ENCODE data around the gene CSNK2A1.

Gene CSNK2A1

DNA sequence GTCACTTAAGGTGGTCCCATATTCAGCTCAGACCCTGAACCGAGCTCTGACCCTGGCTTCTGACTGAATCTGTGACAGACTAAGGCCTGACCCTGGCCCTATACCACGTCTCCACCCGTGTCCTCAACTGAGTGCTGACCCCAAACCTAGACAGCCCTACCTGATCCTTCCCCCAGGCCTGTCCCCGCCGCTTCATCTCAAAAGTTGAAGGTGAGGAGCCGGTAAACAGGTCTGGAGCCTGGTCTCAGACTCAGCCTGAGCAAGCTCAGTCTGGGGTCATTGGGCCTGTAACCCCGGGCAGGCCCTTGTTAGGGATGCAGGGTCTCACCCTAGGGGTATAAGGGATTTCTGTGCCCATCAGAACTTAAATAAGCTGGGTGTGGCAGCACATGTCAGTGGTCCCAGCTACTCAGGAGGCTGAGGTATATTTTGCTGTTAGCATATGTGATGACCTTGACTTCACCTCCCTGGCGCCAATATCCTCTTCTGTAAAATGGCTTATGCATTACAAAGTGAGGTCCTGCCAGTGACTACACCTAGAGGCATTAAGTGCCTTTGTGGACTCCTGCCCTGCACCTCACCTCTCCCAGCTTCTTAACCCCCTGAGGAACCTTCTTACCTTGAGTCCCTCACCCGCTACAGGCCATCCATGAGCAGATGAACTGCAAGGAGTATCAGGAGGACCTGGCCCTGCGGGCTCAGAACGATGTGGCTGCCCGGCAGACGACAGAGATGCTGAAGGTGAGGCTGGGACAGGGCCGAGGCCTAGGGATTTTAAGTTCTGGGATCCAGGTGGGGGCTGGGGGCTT lies 115.5 kb downstream of the CSNK2A1 start:
- peaks cover 7% of the 10 kb centered on the region; the same call in 1 of the 2 replicates for H3F3A ChIP-seq (ENCODE audit: insufficient read depth)
- H3K9ac ChIP-seq (ENCODE audit: low read length), result no peak overlapping the region
- H3K9me2 ChIP-seq (replicated peaks; ENCODE audit: insufficient read depth, low read length), result no peaks in the 10 kb centered on the region
- no peak overlapping the region for H3K4me2 ChIP-seq (ENCODE audit: low read depth, low read length, poor library complexity, severe bottlenecking)
- H3K27me3 ChIP-seq (ENCODE audit: low read length), result no peaks in the 10 kb centered on the region
- TF ChIP-seq EZH2phosphoT487 (conservative IDR thresholded peaks at IDR 0.05; ENCODE audit: low read length), result no peak
- TF ChIP-seq, protein P1, sequence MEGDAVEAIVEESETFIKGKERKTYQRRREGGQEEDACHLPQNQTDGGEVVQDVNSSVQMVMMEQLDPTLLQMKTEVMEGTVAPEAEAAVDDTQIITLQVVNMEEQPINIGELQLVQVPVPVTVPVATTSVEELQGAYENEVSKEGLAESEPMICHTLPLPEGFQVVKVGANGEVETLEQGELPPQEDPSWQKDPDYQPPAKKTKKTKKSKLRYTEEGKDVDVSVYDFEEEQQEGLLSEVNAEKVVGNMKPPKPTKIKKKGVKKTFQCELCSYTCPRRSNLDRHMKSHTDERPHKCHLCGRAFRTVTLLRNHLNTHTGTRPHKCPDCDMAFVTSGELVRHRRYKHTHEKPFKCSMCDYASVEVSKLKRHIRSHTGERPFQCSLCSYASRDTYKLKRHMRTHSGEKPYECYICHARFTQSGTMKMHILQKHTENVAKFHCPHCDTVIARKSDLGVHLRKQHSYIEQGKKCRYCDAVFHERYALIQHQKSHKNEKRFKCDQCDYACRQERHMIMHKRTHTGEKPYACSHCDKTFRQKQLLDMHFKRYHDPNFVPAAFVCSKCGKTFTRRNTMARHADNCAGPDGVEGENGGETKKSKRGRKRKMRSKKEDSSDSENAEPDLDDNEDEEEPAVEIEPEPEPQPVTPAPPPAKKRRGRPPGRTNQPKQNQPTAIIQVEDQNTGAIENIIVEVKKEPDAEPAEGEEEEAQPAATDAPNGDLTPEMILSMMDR (IDR thresholded peaks at IDR 0.05; ENCODE audit: insufficient read depth, low read length, poor library complexity, severe bottlenecking), result no peak
- H3K9me3 ChIP-seq (ENCODE audit: insufficient read depth, low read length), result no peaks in the 10 kb centered on the region
- H2AFZ ChIP-seq (ENCODE audit: low read depth, low read length, severe bottlenecking), result no peak overlapping the region
- no peaks in the 10 kb centered on the region for H3K79me2 ChIP-seq (ENCODE audit: insufficient read depth, low read length)
- H3K27ac ChIP-seq (ENCODE audit: low read depth, low read length), result no peak overlapping the region
- no peaks in the 10 kb centered on the region for H3K36me3 ChIP-seq (ENCODE audit: low read length)
- no peaks in the 10 kb centered on the region for H4K20me1 ChIP-seq (ENCODE audit: low read depth, low read length)
- no peak overlapping the region for H3K4me3 ChIP-seq (ENCODE audit: insufficient read depth, low read length, poor library complexity, severe bottlenecking)

GRCh38 chr20:427401-427800 lies 116.2 kb downstream of the CSNK2A1 start:
- no peaks in the 10 kb centered on the region for H3K27me3 ChIP-seq (ENCODE audit: low read length)
- H4K20me1 ChIP-seq (ENCODE audit: low read depth, low read length), result no peaks in the 10 kb centered on the region
- no peak overlapping the region for H2AFZ ChIP-seq (ENCODE audit: low read depth, low read length, severe bottlenecking)
- H3K9me3 ChIP-seq (ENCODE audit: insufficient read depth, low read length), result no peaks in the 10 kb centered on the region
- peaks cover 7% of the 10 kb centered on the region; the same call in 1 of the 2 replicates for H3F3A ChIP-seq (ENCODE audit: insufficient read depth)
- TF ChIP-seq EZH2phosphoT487 (conservative IDR thresholded peaks at IDR 0.05; ENCODE audit: low read length), result no peak
- TF ChIP-seq, protein P1 (IDR thresholded peaks at IDR 0.05; ENCODE audit: insufficient read depth, low read length, poor library complexity, severe bottlenecking), result no peak
- no peak overlapping the region for H3K27ac ChIP-seq (ENCODE audit: low read depth, low read length)
- no peaks in the 10 kb centered on the region for H3K79me2 ChIP-seq (ENCODE audit: insufficient read depth, low read length)
- H3K4me2 ChIP-seq (ENCODE audit: low read depth, low read length, poor library complexity, severe bottlenecking), result no peak overlapping the region
- H3K4me3 ChIP-seq (ENCODE audit: insufficient read depth, low read length, poor library complexity, severe bottlenecking), result no peak overlapping the region
- no peak overlapping the region for H3K9ac ChIP-seq (ENCODE audit: low read length)
- H3K36me3 ChIP-seq (ENCODE audit: low read length), result no peaks in the 10 kb centered on the region
- H3K9me2 ChIP-seq (replicated peaks; ENCODE audit: insufficient read depth, low read length), result no peaks in the 10 kb centered on the region

DNA sequence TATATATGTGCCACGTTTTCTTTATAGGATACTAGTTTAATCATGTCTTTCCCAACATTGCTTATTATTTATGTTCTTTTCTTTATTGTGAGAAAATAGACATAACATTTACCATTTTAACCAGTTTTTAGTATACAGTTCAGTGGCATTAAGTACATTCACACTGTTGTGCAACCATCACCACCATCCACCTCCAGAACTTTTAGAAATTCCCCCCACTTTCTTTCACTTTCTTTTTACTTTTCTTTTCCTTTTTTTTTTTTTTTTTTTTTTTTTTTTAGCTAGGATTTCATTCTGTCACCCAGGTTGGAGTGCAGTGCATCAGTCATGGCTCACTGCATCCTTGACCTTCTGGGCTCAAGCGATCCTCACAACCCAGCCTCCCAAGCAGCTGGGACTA lies 117.0 kb downstream of the CSNK2A1 start:
- TF ChIP-seq EZH2phosphoT487 (conservative IDR thresholded peaks at IDR 0.05; ENCODE audit: low read length), result no peak
- TF ChIP-seq, protein P1 (IDR thresholded peaks at IDR 0.05; ENCODE audit: insufficient read depth, low read length, poor library complexity, severe bottlenecking), result no peak

More for the DNA sequence above, 117.0 kb downstream of the CSNK2A1 start:
- H3K9me3 ChIP-seq (ENCODE audit: insufficient read depth, low read length), result no peaks in the 10 kb centered on the region
- H3K27ac ChIP-seq (ENCODE audit: low read depth, low read length), result no peak overlapping the region
- no peaks in the 10 kb centered on the region for H3K36me3 ChIP-seq (ENCODE audit: low read length)
- H3K9ac ChIP-seq (ENCODE audit: low read length), result no peak overlapping the region
- no peaks in the 10 kb centered on the region for H3K79me2 ChIP-seq (ENCODE audit: insufficient read depth, low read length)
- H3K27me3 ChIP-seq (ENCODE audit: low read length), result no peaks in the 10 kb centered on the region
- H3K9me2 ChIP-seq (replicated peaks; ENCODE audit: insufficient read depth, low read length), result no peaks in the 10 kb centered on the region
- H4K20me1 ChIP-seq (ENCODE audit: low read depth, low read length), result no peaks in the 10 kb centered on the region
- H2AFZ ChIP-seq (ENCODE audit: low read depth, low read length, severe bottlenecking), result no peak overlapping the region
- peaks cover 7% of the 10 kb centered on the region; the same call in 1 of the 2 replicates for H3F3A ChIP-seq (ENCODE audit: insufficient read depth)
- no peak overlapping the region for H3K4me2 ChIP-seq (ENCODE audit: low read depth, low read length, poor library complexity, severe bottlenecking)
- no peak overlapping the region for H3K4me3 ChIP-seq (ENCODE audit: insufficient read depth, low read length, poor library complexity, severe bottlenecking)

Measured in SU-DHL-6 (cell line).